DND-41 (cell line): ENCODE measurements around the gene GUF1.

Experiments used
- CTCF ChIP-seq: IDR thresholded peaks from 2 replicates; pipeline ENCODE4 v1.5.1; 2012; ENCODE audit warnings: borderline replicate concordance, low read length, moderate library complexity, mild to moderate bottlenecking; ENCODE audit not compliant: poor library complexity, severe bottlenecking; ENCODE audit errors: extremely low read depth
- EZH2 ChIP-seq: IDR thresholded peaks from 3 replicates; pipeline ENCODE4 v1.6.1; 2012; ENCODE audit warnings: borderline replicate concordance, low read depth, mild to moderate bottlenecking, moderate library complexity, low read length, inconsistent platforms; ENCODE audit not compliant: severe bottlenecking

DNA sequence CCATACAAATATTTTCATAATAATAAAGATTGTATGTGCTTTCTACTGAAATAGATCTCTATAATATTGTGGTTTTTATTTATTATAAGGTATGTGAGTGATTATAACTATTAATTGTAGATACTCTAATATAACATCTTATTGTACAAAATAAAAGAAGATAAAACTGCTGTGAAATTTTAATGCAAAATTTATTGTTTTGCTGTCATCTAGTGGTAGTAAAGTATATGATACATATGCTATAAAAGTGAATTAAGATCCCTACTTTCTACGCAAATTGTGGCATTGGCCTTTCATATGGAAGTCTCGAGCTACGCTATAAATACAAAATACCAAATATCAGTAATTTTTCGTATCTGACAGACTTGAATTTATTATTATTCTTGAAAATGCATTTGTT lies 46.1 kb upstream of the GUF1 start:
- TF ChIP-seq CTCF (peak; percentile 27), EZH2 (no peak)
